Esophagus muscularis mucosa (tissue), 3 donors: ENCODE results near the gene NPTN.

Experiments
- POLR2A ChIP-seq: fragments of 450-650 bp; IDR thresholded peaks from one replicate; pipeline ENCODE4 v1.6.1; 2017; ENCODE audit warnings: antibody characterized with exemption, moderate library complexity, mild to moderate bottlenecking, low read depth
- TF ChIP-seq, protein P1 (sequence below), 3 experiments: fragments of 200-600 bp in 2 of 3; fragments of 450-650 bp in 1 of 3; sonication (generic) in 2 of 3; IDR thresholded peaks; one replicate each; pipeline ENCODE4 v1.5.1; 2017 to 2019; ENCODE audit warnings: antibody characterized with exemption in 3 of 3, mild to moderate bottlenecking in 2 of 3, moderate library complexity in 1 of 3

DNA sequence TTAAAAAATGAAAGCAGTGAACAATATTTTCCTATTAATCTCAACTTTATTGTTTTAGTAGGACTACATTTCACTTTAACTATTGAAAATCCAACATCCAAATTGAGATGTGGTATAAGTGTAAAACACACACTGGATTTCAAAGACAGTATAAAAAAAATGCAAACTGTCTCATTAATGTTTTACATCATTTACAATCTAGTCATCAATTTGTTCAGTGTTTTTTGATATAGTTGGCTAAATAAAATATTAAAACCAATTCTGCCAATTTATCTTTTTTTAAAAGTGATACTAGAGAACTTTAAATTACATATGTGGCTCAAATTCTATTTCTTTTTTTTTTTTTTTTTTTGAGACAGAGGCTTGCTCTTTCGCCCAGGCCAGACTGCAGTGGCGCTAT, 95.1 kb downstream of the NPTN start:
- TF ChIP-seq, protein P1, sequence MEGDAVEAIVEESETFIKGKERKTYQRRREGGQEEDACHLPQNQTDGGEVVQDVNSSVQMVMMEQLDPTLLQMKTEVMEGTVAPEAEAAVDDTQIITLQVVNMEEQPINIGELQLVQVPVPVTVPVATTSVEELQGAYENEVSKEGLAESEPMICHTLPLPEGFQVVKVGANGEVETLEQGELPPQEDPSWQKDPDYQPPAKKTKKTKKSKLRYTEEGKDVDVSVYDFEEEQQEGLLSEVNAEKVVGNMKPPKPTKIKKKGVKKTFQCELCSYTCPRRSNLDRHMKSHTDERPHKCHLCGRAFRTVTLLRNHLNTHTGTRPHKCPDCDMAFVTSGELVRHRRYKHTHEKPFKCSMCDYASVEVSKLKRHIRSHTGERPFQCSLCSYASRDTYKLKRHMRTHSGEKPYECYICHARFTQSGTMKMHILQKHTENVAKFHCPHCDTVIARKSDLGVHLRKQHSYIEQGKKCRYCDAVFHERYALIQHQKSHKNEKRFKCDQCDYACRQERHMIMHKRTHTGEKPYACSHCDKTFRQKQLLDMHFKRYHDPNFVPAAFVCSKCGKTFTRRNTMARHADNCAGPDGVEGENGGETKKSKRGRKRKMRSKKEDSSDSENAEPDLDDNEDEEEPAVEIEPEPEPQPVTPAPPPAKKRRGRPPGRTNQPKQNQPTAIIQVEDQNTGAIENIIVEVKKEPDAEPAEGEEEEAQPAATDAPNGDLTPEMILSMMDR (IDR thresholded peaks at IDR 0.05), result no peak
- TF ChIP-seq POLR2A, result no peak
